ENCODE measurements around the gene TSPAN5.

TSPAN5 gene

DNA sequence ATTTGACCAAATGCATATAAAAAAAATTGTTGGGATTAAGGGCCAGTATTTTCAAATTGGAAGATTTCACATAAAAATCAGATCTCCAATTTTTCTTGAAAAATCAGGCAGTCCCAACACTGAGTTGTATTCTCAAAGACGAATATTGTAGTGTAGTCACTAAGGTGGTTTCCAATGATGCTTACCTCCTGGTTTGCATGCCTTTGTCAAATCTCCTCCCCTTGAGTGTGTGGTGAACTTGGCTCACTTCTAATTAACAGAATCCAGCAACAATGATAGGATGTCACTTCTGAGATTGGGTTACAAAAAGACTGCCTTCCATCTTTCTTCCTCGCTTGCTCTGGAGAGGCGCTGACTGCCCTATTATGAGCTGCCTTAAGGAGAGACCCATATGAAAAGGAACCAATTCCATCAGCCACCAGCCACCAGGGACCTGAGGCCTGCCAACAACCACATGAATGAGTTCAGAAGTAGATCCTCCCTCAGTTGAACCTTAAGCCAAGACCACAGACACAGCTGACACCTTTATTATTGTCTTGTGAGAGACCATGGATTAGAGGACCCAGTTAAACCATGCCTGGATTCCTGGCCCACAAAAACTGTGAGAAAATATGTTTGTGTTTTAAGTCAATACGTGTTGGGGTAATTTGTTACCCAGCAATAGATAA lies 31.2 kb upstream of the TSPAN5 start:
- TF ChIP-seq ZFX (IDR thresholded peaks at IDR 0.05): no peak
- TF ChIP-seq, protein P1, sequence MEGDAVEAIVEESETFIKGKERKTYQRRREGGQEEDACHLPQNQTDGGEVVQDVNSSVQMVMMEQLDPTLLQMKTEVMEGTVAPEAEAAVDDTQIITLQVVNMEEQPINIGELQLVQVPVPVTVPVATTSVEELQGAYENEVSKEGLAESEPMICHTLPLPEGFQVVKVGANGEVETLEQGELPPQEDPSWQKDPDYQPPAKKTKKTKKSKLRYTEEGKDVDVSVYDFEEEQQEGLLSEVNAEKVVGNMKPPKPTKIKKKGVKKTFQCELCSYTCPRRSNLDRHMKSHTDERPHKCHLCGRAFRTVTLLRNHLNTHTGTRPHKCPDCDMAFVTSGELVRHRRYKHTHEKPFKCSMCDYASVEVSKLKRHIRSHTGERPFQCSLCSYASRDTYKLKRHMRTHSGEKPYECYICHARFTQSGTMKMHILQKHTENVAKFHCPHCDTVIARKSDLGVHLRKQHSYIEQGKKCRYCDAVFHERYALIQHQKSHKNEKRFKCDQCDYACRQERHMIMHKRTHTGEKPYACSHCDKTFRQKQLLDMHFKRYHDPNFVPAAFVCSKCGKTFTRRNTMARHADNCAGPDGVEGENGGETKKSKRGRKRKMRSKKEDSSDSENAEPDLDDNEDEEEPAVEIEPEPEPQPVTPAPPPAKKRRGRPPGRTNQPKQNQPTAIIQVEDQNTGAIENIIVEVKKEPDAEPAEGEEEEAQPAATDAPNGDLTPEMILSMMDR (conservative IDR thresholded peaks at IDR 0.05): no peak
- no peak overlapping the region for H3K27ac ChIP-seq

- TF ChIP-seq ZFX (IDR thresholded peaks at IDR 0.05): no peak
- TF ChIP-seq, protein P1 (conservative IDR thresholded peaks at IDR 0.05): no peak
- no peak overlapping the region for H3K27ac ChIP-seq
Observed at GRCh38 chr4:98688411-98689290, 30.2 kb upstream of the TSPAN5 start.

GRCh38 chr4:98687876-98688275 lies 29.5 kb upstream of the TSPAN5 start:
- TF ChIP-seq ZFX (IDR thresholded peaks at IDR 0.05): no peak
- TF ChIP-seq, protein P1 (conservative IDR thresholded peaks at IDR 0.05): no peak
- H3K27ac ChIP-seq: no peak overlapping the region

DNA sequence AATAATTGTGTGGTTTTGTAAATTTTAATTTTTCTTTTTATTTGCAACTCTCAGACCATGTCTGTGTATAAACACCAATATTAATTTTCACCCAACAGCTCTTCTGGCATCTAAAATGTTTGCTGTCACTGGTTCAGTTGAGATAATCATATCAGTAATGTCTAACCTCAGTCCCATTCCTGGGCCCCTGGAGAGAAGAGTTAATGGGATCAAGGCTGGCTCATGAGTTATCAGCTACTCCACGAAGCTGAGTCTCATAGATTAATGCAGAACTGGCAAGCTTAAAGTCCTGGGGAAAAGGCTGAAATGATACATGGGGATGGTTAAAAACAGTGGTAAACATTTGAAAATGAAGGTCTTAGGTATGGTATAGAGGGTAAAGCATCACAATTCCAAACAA lies 28.4 kb upstream of the TSPAN5 start:
- no peak for TF ChIP-seq ZFX (IDR thresholded peaks at IDR 0.05)
- TF ChIP-seq, protein P1 (conservative IDR thresholded peaks at IDR 0.05): no peak
- H3K27ac ChIP-seq: no peak overlapping the region

GRCh38 chr4:98686043-98686707 lies 27.8 kb upstream of the TSPAN5 start:
- TF ChIP-seq ZFX (IDR thresholded peaks at IDR 0.05): no peak
- TF ChIP-seq, protein P1 (conservative IDR thresholded peaks at IDR 0.05): no peak
- no peak overlapping the region for H3K27ac ChIP-seq

- TF ChIP-seq ZFX (IDR thresholded peaks at IDR 0.05): no peak
- TF ChIP-seq, protein P1 (conservative IDR thresholded peaks at IDR 0.05): no peak
- no peak overlapping the region for H3K27ac ChIP-seq
Observed at GRCh38 chr4:98685225-98686042, 27.0 kb upstream of the TSPAN5 start.
